Measurements from ENCODE around the gene CADPS2. TPM values are rescaled to one million over a fixed set of nuclear protein-coding genes. Genes with fewer than 3 reads are reported as not detected.

Gene CADPS2
- total and polyA plus RNA-seq, 5 donors from 2014 or later, result 0.07 TPM; not detected in 4

DNA sequence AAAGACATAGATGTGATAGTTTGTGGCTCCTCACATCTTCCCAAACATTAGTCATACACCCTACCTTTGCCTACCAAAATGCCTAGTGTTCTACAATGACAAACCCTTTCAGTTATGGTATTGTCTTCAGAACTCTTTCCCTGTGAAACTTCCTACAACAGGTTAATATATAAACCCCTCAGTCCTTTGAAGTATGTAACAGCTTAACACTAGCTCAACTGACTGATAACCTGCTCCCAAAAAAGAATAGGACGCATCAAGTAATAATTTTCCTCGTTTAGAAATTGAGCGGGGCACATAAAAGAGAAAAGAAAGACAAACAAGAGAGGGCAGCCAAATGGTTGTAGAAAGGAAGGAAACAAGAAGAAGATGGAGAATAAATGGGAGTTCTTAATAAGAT, 133.7 kb downstream of the CADPS2 start:
- Histone ChIP-seq H3K27ac (ENCODE audit: insufficient read depth, low read length, poor library complexity, severe bottlenecking) (no peak overlapping the region), H3K4me1 (ENCODE audit: control insufficient read depth, insufficient read depth, low read length, poor library complexity, severe bottlenecking) (no peaks in the 10 kb centered on the region), H3K4me3 (ENCODE audit: low read depth, low read length) (no peak overlapping the region), H3K27me3 (ENCODE audit: control insufficient read depth, insufficient read depth, low read length) (no peaks in the 10 kb centered on the region), H3K36me3 (ENCODE audit: control insufficient read depth, insufficient read depth, low read length) (no peaks in the 10 kb centered on the region), H3K9me3 (ENCODE audit: control insufficient read depth in 2 of 2, low read length in 2 of 2) (no peaks in the 10 kb centered on the region)
- no peak overlapping the region for H3K27ac Mint-ChIP-seq
- ATAC-seq (ENCODE audit: low read depth in 2 of 2), result no peak
- H3K27me3 Mint-ChIP-seq, result no peaks in the 10 kb centered on the region
- no peak overlapping the region for H3K4me3 Mint-ChIP-seq
- H3K4me1 Mint-ChIP-seq, result no peaks in the 10 kb centered on the region
- no peaks in the 10 kb centered on the region for H3K36me3 Mint-ChIP-seq
- DNase-seq, result no peak
- peaks cover 0 to 5% (median 4%) of the 10 kb centered on the region in 7 donors for H3K9me3 Mint-ChIP-seq

GRCh38 chr7:122750389-122750788, 135.9 kb downstream of the CADPS2 start:
- Histone ChIP-seq H3K4me1 (ENCODE audit: control insufficient read depth, insufficient read depth, low read length, poor library complexity, severe bottlenecking) (no peaks in the 10 kb centered on the region), H3K4me3 (ENCODE audit: low read depth, low read length) (no peak overlapping the region)
- H3K27ac Mint-ChIP-seq, result no peak overlapping the region

GRCh38 chr7:122748195-122748594, 138.1 kb downstream of the CADPS2 start:
- Histone ChIP-seq H3K4me1 (ENCODE audit: control insufficient read depth, insufficient read depth, low read length, poor library complexity, severe bottlenecking) (no peaks in the 10 kb centered on the region), H3K36me3 (ENCODE audit: control insufficient read depth, insufficient read depth, low read length) (no peaks in the 10 kb centered on the region), H3K27me3 (ENCODE audit: control insufficient read depth, insufficient read depth, low read length) (no peaks in the 10 kb centered on the region), H3K4me3 (ENCODE audit: low read depth, low read length) (no peak overlapping the region), H3K27ac (ENCODE audit: insufficient read depth, low read length, poor library complexity, severe bottlenecking) (no peak overlapping the region), H3K9me3 (ENCODE audit: control insufficient read depth in 2 of 2, low read length in 2 of 2) (no peaks in the 10 kb centered on the region)
- Mint-ChIP-seq H3K4me3 (no peak overlapping the region), H3K27me3 (no peaks in the 10 kb centered on the region), H3K4me1 (no peaks in the 10 kb centered on the region), H3K36me3 (no peaks in the 10 kb centered on the region), H3K9me3 (peaks cover 0 to 12% (median 5%) of the 10 kb centered on the region in 7 donors), H3K27ac (no peak overlapping the region)
- DNase-seq (no peak), ATAC-seq (ENCODE audit: low read depth in 2 of 2) (no peak)

More at GRCh38 chr7:122750389-122750788, 135.9 kb downstream of the CADPS2 start:
- Histone ChIP-seq H3K27me3 (ENCODE audit: control insufficient read depth, insufficient read depth, low read length) (no peaks in the 10 kb centered on the region), H3K27ac (ENCODE audit: insufficient read depth, low read length, poor library complexity, severe bottlenecking) (no peak overlapping the region), H3K9me3 (ENCODE audit: control insufficient read depth in 2 of 2, low read length in 2 of 2) (no peaks in the 10 kb centered on the region), H3K36me3 (ENCODE audit: control insufficient read depth, insufficient read depth, low read length) (no peaks in the 10 kb centered on the region)
- ATAC-seq (ENCODE audit: low read depth in 2 of 2) (no peak), DNase-seq (no peak)
- H3K4me3 Mint-ChIP-seq, result no peak overlapping the region
- H3K27me3 Mint-ChIP-seq, result no peaks in the 10 kb centered on the region
- no peaks in the 10 kb centered on the region for H3K36me3 Mint-ChIP-seq
- no peaks in the 10 kb centered on the region for H3K4me1 Mint-ChIP-seq
- H3K9me3 Mint-ChIP-seq, result peaks cover 0 to 12% (median 5%) of the 10 kb centered on the region in 7 donors

- Histone ChIP-seq H3K27me3 (ENCODE audit: control insufficient read depth, insufficient read depth, low read length) (no peaks in the 10 kb centered on the region), H3K36me3 (ENCODE audit: control insufficient read depth, insufficient read depth, low read length) (no peaks in the 10 kb centered on the region), H3K9me3 (ENCODE audit: control insufficient read depth in 2 of 2, low read length in 2 of 2) (no peaks in the 10 kb centered on the region), H3K4me1 (ENCODE audit: control insufficient read depth, insufficient read depth, low read length, poor library complexity, severe bottlenecking) (no peaks in the 10 kb centered on the region), H3K4me3 (ENCODE audit: low read depth, low read length) (no peak overlapping the region), H3K27ac (ENCODE audit: insufficient read depth, low read length, poor library complexity, severe bottlenecking) (no peak overlapping the region)
- Mint-ChIP-seq H3K4me1 (no peaks in the 10 kb centered on the region), H3K27ac (no peak overlapping the region), H3K4me3 (no peak overlapping the region), H3K9me3 (peaks cover 0 to 8% (median 4%) of the 10 kb centered on the region in 7 donors), H3K27me3 (no peaks in the 10 kb centered on the region), H3K36me3 (no peaks in the 10 kb centered on the region)
- ATAC-seq (ENCODE audit: low read depth in 2 of 2), result no peak
- DNase-seq, result no peak
These were observed 139.3 kb downstream of the CADPS2 start for GRCh38 chr7:122746948-122747347.

- Mint-ChIP-seq H3K4me3 (no peak overlapping the region), H3K36me3 (no peaks in the 10 kb centered on the region)
These were observed 143.0 kb downstream of the CADPS2 start for GRCh38 chr7:122743211-122743610.

DNA sequence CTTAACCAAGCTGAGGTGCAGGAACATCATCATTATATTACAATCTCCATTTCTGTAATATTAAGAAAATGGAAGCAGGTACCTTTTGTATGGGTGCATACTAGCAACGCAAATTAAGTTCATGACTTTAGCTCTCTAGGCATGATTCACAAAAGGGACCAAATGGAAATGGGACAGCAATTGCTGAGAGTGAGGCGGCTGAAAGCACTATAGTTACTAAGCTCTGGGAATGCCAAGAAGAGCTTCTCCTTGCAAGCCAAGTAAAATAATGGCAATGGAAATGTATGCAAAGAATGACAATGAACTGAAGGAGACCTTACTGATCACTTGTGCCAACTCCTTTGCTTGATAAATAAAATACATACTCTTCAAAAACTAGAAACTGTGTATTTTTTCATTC, 147.3 kb downstream of the CADPS2 start:
- no peaks in the 10 kb centered on the region for H3K4me1 Mint-ChIP-seq
- Histone ChIP-seq H3K27me3 (ENCODE audit: control insufficient read depth, insufficient read depth, low read length) (no peaks in the 10 kb centered on the region), H3K9me3 (ENCODE audit: control insufficient read depth in 2 of 2, low read length in 2 of 2) (no peaks in the 10 kb centered on the region), H3K36me3 (ENCODE audit: control insufficient read depth, insufficient read depth, low read length) (no peaks in the 10 kb centered on the region), H3K27ac (ENCODE audit: insufficient read depth, low read length, poor library complexity, severe bottlenecking) (no peak overlapping the region), H3K4me3 (ENCODE audit: low read depth, low read length) (no peak overlapping the region), H3K4me1 (ENCODE audit: control insufficient read depth, insufficient read depth, low read length, poor library complexity, severe bottlenecking) (no peaks in the 10 kb centered on the region)
- H3K4me3 Mint-ChIP-seq, result no peak overlapping the region
- no peaks in the 10 kb centered on the region for H3K36me3 Mint-ChIP-seq
- ATAC-seq (ENCODE audit: low read depth in 2 of 2) (no peak), DNase-seq (no peak)
- H3K9me3 Mint-ChIP-seq, result peaks cover 0 to 10% (median 0%) of the 10 kb centered on the region in 7 donors
- H3K27me3 Mint-ChIP-seq, result no peaks in the 10 kb centered on the region
- no peak overlapping the region for H3K27ac Mint-ChIP-seq

More at GRCh38 chr7:122743211-122743610, 143.0 kb downstream of the CADPS2 start:
- H3K27ac ChIP-seq (ENCODE audit: insufficient read depth, low read length, poor library complexity, severe bottlenecking), result no peak overlapping the region
- DNase-seq (no peak), ATAC-seq (ENCODE audit: low read depth in 2 of 2) (no peak)
- Mint-ChIP-seq H3K27ac (no peak overlapping the region), H3K4me1 (no peaks in the 10 kb centered on the region), H3K27me3 (no peaks in the 10 kb centered on the region), H3K9me3 (peaks cover 2 to 12% (median 4%) of the 10 kb centered on the region in 7 donors)
- H3K27me3 ChIP-seq (ENCODE audit: control insufficient read depth, insufficient read depth, low read length), result no peaks in the 10 kb centered on the region
- no peaks in the 10 kb centered on the region for H3K9me3 ChIP-seq (ENCODE audit: control insufficient read depth in 2 of 2, low read length in 2 of 2)
- H3K4me1 ChIP-seq (ENCODE audit: control insufficient read depth, insufficient read depth, low read length, poor library complexity, severe bottlenecking), result no peaks in the 10 kb centered on the region
- H3K36me3 ChIP-seq (ENCODE audit: control insufficient read depth, insufficient read depth, low read length), result no peaks in the 10 kb centered on the region
- H3K4me3 ChIP-seq (ENCODE audit: low read depth, low read length), result no peak overlapping the region

GRCh38 chr7:122736183-122736582, 150.1 kb downstream of the CADPS2 start:
- Histone ChIP-seq H3K9me3 (ENCODE audit: control insufficient read depth in 2 of 2, low read length in 2 of 2) (no peaks in the 10 kb centered on the region), H3K27me3 (ENCODE audit: control insufficient read depth, insufficient read depth, low read length) (no peaks in the 10 kb centered on the region), H3K4me1 (ENCODE audit: control insufficient read depth, insufficient read depth, low read length, poor library complexity, severe bottlenecking) (no peaks in the 10 kb centered on the region), H3K4me3 (ENCODE audit: low read depth, low read length) (no peak overlapping the region), H3K27ac (ENCODE audit: insufficient read depth, low read length, poor library complexity, severe bottlenecking) (no peak overlapping the region), H3K36me3 (ENCODE audit: control insufficient read depth, insufficient read depth, low read length) (no peaks in the 10 kb centered on the region)
- Mint-ChIP-seq H3K27ac (no peak overlapping the region), H3K4me1 (no peaks in the 10 kb centered on the region), H3K9me3 (peaks cover 0 to 10% (median 2%) of the 10 kb centered on the region in 7 donors), H3K36me3 (no peaks in the 10 kb centered on the region), H3K27me3 (no peaks in the 10 kb centered on the region), H3K4me3 (no peak overlapping the region)
- no peak for ATAC-seq (ENCODE audit: low read depth in 2 of 2)
- no peak for DNase-seq

GRCh38 chr7:122727759-122728158, 158.5 kb downstream of the CADPS2 start:
- peaks cover 0 to 9% (median 3%) of the 10 kb centered on the region in 7 donors for H3K9me3 Mint-ChIP-seq
- Histone ChIP-seq H3K27me3 (ENCODE audit: control insufficient read depth, insufficient read depth, low read length) (no peaks in the 10 kb centered on the region), H3K9me3 (ENCODE audit: control insufficient read depth in 2 of 2, low read length in 2 of 2) (no peaks in the 10 kb centered on the region), H3K4me3 (ENCODE audit: low read depth, low read length) (no peak overlapping the region), H3K27ac (ENCODE audit: insufficient read depth, low read length, poor library complexity, severe bottlenecking) (no peak overlapping the region), H3K4me1 (ENCODE audit: control insufficient read depth, insufficient read depth, low read length, poor library complexity, severe bottlenecking) (no peaks in the 10 kb centered on the region), H3K36me3 (ENCODE audit: control insufficient read depth, insufficient read depth, low read length) (no peaks in the 10 kb centered on the region)
- H3K27ac Mint-ChIP-seq, result no peak overlapping the region
- no peaks in the 10 kb centered on the region for H3K36me3 Mint-ChIP-seq
- no peaks in the 10 kb centered on the region for H3K27me3 Mint-ChIP-seq
- no peak overlapping the region for H3K4me3 Mint-ChIP-seq
- ATAC-seq (ENCODE audit: low read depth in 2 of 2), result no peak
- no peak for DNase-seq
- H3K4me1 Mint-ChIP-seq, result no peaks in the 10 kb centered on the region

All from CD4-positive, CD25-positive, alpha-beta regulatory T cell (primary cell).